Right atrium auricular region (tissue), 2 donors: ENCODE measurements around the gene MICAL3. TPM values are rescaled to one million over a fixed set of nuclear protein-coding genes. Genes with fewer than 3 reads are reported as not detected.

Experiments used
- DNase-seq: peaks from one replicate; pipeline ENCODE4 v3.0.0-alpha.2; 2019; ENCODE audit warnings: low spot score
- H3K27ac ChIP-seq, 2 donors: fragments of 200-600 bp; sonication (generic); 1 replicate in 1 of 2; 2 replicates in 1 of 2; pipeline ENCODE4 v1.5.1; 2016 to 2019
- H3K27me3 ChIP-seq, 2 donors: fragments of 200-600 bp; sonication (generic); one replicate each; pipeline versions ENCODE4 v1.5.1 to v1.6.0; 2017 to 2019
- H3K36me3 ChIP-seq: fragments of 200-600 bp; sonication (generic); one replicate; pipeline ENCODE4 v1.5.1; 2016
- H3K4me1 ChIP-seq, 2 donors: fragments of 200-600 bp; sonication (generic); one replicate each; pipeline versions ENCODE4 v1.5.1 to v1.6.0; 2017 to 2019
- H3K4me3 ChIP-seq, 2 donors: fragments of 200-600 bp; sonication (generic); 1 replicate in 1 of 2; 2 replicates in 1 of 2; pipeline ENCODE4 v1.5.1; 2017 to 2019; ENCODE audit warnings: mild to moderate bottlenecking in 1 of 2, moderate library complexity in 1 of 2
- H3K9me3 ChIP-seq, 2 donors: fragments of 200-600 bp; sonication (generic); one replicate each; pipeline ENCODE4 v1.5.1; 2019
- total RNA-seq, 2 donors: library from RNA; depleted of rRNA; stranded (reverse); fragments of >200 nt; gene quantifications; one replicate each; pipeline ENCODE4 v1.1.0, GENCODE V29; 2016
- TF ChIP-seq, protein P1 (sequence below), 2 donors: fragments of 200-600 bp; sonication (generic); IDR thresholded peaks; one replicate each; pipeline ENCODE4 v1.5.1; 2019; ENCODE audit warnings: antibody characterized with exemption in 2 of 2

Gene MICAL3
- total RNA-seq, 2 donors from 2014 or later: 42.5 to 45.1 TPM

DNA sequence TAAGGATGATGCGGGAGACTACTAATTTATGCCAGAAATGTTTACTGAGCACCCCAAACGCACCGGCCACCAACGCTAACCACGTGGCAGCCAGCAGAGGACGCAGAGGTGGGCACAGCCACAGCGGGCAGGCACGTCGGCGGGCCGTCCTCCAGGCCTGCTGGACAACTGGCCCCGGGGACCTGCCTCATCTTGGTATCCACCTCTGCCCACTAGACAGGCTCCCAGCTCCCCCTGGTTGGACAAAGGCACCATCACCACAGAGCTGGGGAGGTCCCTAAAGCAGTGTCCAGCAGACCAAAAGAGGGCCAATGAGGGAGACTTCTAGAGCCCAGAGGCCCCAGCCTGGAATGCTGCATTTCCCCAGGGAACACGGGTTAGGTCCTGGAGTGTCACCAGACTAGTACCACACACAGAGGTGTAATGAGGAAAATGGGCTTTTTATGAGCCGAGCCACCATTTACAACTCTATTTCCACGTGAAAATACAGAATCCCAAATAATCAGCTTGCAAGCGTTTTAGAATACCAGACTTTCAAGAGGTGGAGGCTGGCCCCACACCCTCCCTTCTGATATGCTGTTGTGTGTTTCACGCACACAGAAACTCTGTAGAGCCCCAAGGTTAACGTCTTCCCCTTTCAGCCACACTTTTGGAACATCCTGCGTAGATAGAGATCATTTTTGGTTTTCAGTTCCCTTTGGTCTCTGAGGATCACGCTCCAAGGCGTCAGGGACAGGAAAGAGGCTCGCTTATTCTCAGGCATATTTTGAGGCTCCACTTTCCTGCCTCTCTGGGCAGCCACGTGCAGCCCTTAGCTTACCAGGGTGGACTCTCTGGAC lies 226.4 kb downstream of the MICAL3 start:
- Histone ChIP-seq H3K9me3 (no peaks in the 10 kb centered on the region), H3K27me3 (no peaks in the 10 kb centered on the region), H3K36me3 (peaks cover 4% of the 10 kb centered on the region), H3K27ac (no peak overlapping the region), H3K4me3 (no peak overlapping the region), H3K4me1 (no peaks in the 10 kb centered on the region)
- no peak for DNase-seq
- TF ChIP-seq, protein P1, sequence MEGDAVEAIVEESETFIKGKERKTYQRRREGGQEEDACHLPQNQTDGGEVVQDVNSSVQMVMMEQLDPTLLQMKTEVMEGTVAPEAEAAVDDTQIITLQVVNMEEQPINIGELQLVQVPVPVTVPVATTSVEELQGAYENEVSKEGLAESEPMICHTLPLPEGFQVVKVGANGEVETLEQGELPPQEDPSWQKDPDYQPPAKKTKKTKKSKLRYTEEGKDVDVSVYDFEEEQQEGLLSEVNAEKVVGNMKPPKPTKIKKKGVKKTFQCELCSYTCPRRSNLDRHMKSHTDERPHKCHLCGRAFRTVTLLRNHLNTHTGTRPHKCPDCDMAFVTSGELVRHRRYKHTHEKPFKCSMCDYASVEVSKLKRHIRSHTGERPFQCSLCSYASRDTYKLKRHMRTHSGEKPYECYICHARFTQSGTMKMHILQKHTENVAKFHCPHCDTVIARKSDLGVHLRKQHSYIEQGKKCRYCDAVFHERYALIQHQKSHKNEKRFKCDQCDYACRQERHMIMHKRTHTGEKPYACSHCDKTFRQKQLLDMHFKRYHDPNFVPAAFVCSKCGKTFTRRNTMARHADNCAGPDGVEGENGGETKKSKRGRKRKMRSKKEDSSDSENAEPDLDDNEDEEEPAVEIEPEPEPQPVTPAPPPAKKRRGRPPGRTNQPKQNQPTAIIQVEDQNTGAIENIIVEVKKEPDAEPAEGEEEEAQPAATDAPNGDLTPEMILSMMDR (IDR thresholded peaks at IDR 0.05): no peak

DNA sequence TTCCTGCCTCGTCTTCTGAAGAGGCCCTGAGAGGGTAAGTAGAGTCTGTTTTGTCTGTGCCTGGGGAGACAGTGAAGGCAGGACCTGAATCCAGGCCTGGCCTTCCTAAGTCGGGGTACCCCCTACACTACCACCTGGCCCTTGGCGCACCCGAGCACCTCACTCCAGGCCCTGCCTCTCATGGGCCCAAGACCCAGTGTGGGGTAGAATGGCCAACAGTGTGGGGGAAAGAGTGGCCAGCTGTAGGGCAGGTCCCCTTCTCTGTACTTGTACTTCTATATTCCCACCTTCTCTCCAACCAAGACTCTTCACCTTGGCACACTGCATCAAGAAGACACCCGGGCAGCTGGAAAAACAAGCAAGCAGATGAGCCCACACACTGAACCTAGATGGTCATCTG lies 227.7 kb downstream of the MICAL3 start:
- TF ChIP-seq, protein P1 (IDR thresholded peaks at IDR 0.05): no peak
- Histone ChIP-seq H3K36me3 (peaks cover 6% of the 10 kb centered on the region), H3K9me3 (no peaks in the 10 kb centered on the region), H3K4me1 (no peaks in the 10 kb centered on the region), H3K27me3 (no peaks in the 10 kb centered on the region), H3K4me3 (no peak overlapping the region), H3K27ac (no peak overlapping the region)
- no peak for DNase-seq

DNA sequence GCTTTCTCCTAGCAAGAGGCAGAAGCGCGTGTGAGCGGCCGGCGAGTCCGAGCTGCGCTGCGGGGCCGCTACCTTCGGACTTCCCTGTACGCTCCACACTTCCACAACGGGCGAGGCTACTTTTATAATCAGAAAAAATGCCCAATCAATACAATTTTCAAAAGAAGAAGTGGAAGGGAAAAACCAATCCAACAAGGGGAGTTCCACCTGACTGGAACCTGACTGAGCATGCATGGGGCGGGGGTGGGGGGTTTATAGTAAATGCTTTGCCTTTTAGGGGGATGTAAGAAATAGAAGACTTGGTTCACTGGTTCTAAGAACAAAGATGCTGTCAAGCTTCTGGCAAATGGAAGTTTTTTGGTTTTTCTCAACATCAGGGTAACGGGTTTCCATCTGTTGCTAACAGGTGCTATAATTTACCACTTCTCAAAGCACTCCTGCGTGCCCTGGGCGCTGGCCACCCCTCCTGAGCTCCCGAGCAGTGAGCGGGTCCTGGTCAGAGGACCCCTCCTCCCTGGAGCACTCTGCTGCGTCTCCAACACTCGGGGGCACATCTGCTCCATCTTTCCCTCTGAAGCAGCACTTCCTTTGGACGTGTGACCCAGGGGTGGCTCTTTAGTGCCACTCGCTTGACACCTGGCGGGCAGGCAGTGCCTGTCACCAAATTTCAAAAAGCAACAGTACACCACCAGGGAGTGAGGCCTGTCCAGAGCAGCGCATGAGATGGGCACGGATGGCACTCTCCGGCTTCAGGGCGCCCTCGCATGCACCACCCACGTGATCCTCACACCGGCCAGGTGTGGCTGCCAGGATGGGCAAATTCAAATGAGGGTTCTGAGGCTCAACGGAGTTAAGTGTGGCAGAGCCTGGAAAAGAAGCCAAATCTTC lies 228.5 kb downstream of the MICAL3 start:
- H3K4me3 ChIP-seq: no peak overlapping the region
- no peak for DNase-seq
- H3K9me3 ChIP-seq: no peaks in the 10 kb centered on the region
- no peak overlapping the region for H3K27ac ChIP-seq
- no peaks in the 10 kb centered on the region for H3K4me1 ChIP-seq
- TF ChIP-seq, protein P1 (IDR thresholded peaks at IDR 0.05): no peak
- H3K36me3 ChIP-seq: peaks cover 6% of the 10 kb centered on the region
- H3K27me3 ChIP-seq: no peaks in the 10 kb centered on the region

DNA sequence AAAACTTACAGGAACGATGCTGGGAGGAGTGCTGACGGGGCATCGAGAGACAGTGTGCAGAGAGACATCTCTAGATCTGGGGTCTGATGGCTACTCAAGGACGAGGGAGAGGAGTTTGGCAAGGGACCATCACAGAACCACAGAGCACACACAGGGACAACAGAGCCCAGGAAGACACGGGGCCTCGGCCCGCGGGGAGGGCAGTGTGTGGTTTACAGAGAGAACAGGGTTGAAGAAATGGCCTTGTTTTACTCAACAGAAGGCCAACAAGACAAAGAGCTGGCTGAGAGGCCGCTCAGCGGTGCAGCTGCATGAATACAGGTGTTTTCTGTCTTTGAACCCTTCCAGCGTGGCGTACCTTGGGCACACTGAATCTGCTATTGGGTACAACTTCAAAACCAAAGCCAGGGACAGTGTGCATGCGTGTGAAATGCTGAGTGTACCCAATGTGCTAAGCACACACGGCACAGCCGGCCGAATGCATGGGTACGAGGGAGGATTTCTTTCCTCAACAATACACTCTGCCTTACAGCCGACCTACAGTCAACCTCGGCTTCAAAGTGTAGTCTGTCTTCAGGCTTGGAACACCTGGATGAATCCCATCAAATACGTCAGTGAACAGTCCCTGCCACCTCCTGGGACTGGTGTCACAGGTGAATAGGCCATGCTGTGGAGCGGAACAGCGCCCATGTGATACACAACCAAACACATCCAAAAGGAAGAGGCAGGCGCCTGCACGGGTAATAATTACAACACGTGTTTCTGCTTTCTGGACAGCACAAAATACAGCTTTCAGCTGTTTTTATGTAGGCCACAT lies 229.4 kb downstream of the MICAL3 start:
- Histone ChIP-seq H3K4me1 (no peaks in the 10 kb centered on the region), H3K4me3 (no peak overlapping the region), H3K27me3 (no peaks in the 10 kb centered on the region), H3K36me3 (peaks cover 14% of the 10 kb centered on the region), H3K9me3 (no peaks in the 10 kb centered on the region), H3K27ac (no peak overlapping the region)
- TF ChIP-seq, protein P1 (IDR thresholded peaks at IDR 0.05): no peak
- no peak for DNase-seq

DNA sequence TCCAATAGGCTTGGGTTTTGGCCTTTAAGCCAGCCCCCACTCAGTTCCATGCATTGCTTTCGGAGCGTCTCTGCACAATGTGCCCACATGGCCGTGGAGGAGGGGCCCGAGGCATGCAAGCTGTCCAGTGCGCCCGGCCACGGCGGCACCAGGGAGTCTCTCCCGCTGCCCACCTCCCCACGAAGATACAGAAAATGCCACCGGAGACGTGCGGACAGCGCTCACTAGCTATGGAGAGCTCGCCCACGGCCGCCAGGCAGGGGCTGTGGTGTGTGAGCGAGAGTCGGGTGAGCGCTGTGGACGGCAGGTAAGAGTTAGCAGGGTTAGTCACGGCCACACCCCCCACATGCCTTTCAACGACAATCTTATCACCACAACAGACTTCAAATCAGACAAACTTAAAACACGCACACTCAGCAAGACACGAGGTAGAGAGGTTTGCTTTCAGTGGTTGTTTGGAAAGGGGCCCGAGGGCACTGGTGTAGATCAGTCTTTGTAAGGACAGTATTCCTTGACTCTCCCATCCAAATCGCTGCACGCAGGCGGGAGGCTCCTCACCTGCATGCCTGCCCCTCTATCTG lies 231.4 kb downstream of the MICAL3 start:
- Histone ChIP-seq H3K27me3 (no peaks in the 10 kb centered on the region), H3K4me1 (no peaks in the 10 kb centered on the region), H3K4me3 (no peak overlapping the region), H3K36me3 (peaks cover 31% of the 10 kb centered on the region), H3K9me3 (no peaks in the 10 kb centered on the region), H3K27ac (no peak overlapping the region)
- TF ChIP-seq, protein P1 (IDR thresholded peaks at IDR 0.05): no peak
- DNase-seq: no peak
